Measurements from ENCODE around the gene ELSPBP1.
"Not testable (repeated sequence)": the region's sequence is repeated elsewhere in the genome, so short reads cannot be mapped to it uniquely, and the experiment has no call there.

- TF ChIP-seq REST (IDR thresholded peaks at IDR 0.05); CTCF (IDR thresholded peaks at IDR 0.05; ENCODE audit: low read depth, low read length, missing input control); RAD21 (IDR thresholded peaks at IDR 0.05); SP1 (IDR thresholded peaks at IDR 0.05); YY1 (IDR thresholded peaks at IDR 0.05); TAF1 (conservative IDR thresholded peaks at IDR 0.05): not testable (repeated sequence)
Measured at GRCh38 chr19:48070177-48070769, 75.8 kb downstream of the ELSPBP1 start.
